Measurements from ENCODE around the gene HSPBP1.

GRCh38 chr19:55241143-55241934 lies 38.6 kb downstream of the HSPBP1 start:
- TF ChIP-seq CTCF (IDR thresholded peaks at IDR 0.05; ENCODE audit: extremely low read depth in 1 of 2, insufficient read depth in 1 of 2, low read depth in 1 of 2, low read length in 2 of 2) (no peak), POLR2A (IDR thresholded peaks at IDR 0.05; ENCODE audit: low read depth, low read length) (no peak), MAX (IDR thresholded peaks at IDR 0.05; ENCODE audit: insufficient read depth, insufficient read length) (no peak), EZH2 (IDR thresholded peaks at IDR 0.05; ENCODE audit: borderline replicate concordance, low read depth, low read length, severe bottlenecking) (no peak), FOS (IDR thresholded peaks at IDR 0.05; ENCODE audit: borderline replicate concordance, insufficient read depth, low read length) (no peak), POLR2AphosphoS5 (IDR thresholded peaks at IDR 0.05; ENCODE audit: insufficient read depth, low read depth, low read length) (no peak), GATA2 (IDR thresholded peaks at IDR 0.05; ENCODE audit: insufficient read depth, insufficient read length, low read depth, low read length) (no peak), MYC (IDR thresholded peaks at IDR 0.05; ENCODE audit: low read depth, low read length) (no peak), JUN (IDR thresholded peaks at IDR 0.05; ENCODE audit: borderline replicate concordance, insufficient read depth, insufficient read length, low read depth) (no peak)
